Heart left ventricle (tissue), 16 donors: ENCODE results near the gene SRRM5. TPM values are rescaled to one million over a fixed set of nuclear protein-coding genes. Genes with fewer than 3 reads are reported as not detected.
"Not testable (repeated sequence)": the region's sequence is repeated elsewhere in the genome, so short reads cannot be mapped to it uniquely, and the experiment has no call there.

ENCODE experiments used
- ATAC-seq, 4 donors: fragments of 200-7000 bp; cut with Tn5 transposase; one replicate each; pipeline ENCODE4 v1.9.1; 2020 to 2022; ENCODE audit warnings: moderate library complexity in 4 of 4, mild to moderate bottlenecking in 3 of 4, moderate number of reproducible peaks in 1 of 4
- DNase-seq, 5 donors: peaks; one replicate each; pipeline ENCODE4 v3.0.0-alpha.2; 2020
- H3K27ac ChIP-seq, 12 donors: fragments of 200-600 bp; sonication (generic) in 4 of 12; one replicate each; pipeline versions ENCODE4 v1.5.0 to v1.8.0; 2016 to 2022; ENCODE audit warnings: mild to moderate bottlenecking in 2 of 12
- H3K27me3 ChIP-seq, 9 donors: fragments of 200-600 bp; sonication (generic) in 2 of 9; one replicate each; pipeline versions ENCODE4 v1.5.1 to v1.8.0; 2016 to 2022; ENCODE audit warnings: mild to moderate bottlenecking in 3 of 9
- H3K36me3 ChIP-seq, 9 donors: fragments of 200-600 bp; sonication (generic) in 2 of 9; one replicate each; pipeline versions ENCODE4 v1.5.0 to v1.8.0; 2018 to 2022; ENCODE audit warnings: mild to moderate bottlenecking in 2 of 9
- H3K4me1 ChIP-seq, 12 donors: fragments of 200-600 bp; sonication (generic) in 4 of 12; one replicate each; pipeline versions ENCODE4 v1.5.0 to v1.8.0; 2016 to 2022; ENCODE audit warnings: mild to moderate bottlenecking in 3 of 12
- H3K4me3 ChIP-seq, 12 donors: fragments of 200-600 bp; sonication (generic) in 4 of 12; one replicate each; pipeline versions ENCODE4 v1.5.0 to v1.8.0; 2017 to 2022; ENCODE audit warnings: mild to moderate bottlenecking in 9 of 12, moderate library complexity in 4 of 12
- H3K9me3 ChIP-seq, 12 donors: fragments of 200-600 bp; sonication (generic) in 4 of 12; one replicate each; pipeline versions ENCODE4 v1.5.0 to v1.8.0; 2016 to 2022; ENCODE audit warnings: mild to moderate bottlenecking in 1 of 12
- POLR2A ChIP-seq, 2 donors: fragments of 450-650 bp; IDR thresholded peaks; one replicate each; pipeline ENCODE4 v1.6.1; 2017; ENCODE audit warnings: antibody characterized with exemption in 2 of 2, mild to moderate bottlenecking in 2 of 2, moderate library complexity in 2 of 2
- WGBS, 4 donors: extraction: QIAGEN DNeasy Blood & Tissue Kit in 2 of 4; methylation state at CpG; one replicate each; pipeline versions ENCODE4 v1.1.5 to v1.1.7; 2013 to 2018; 5-methylcytosine and 5-hydroxymethylcytosine counted together
- intact Hi-C, 10 donors: fragments of 100-400 bp; cut with DNase I; formaldehyde crosslinking; loops; one replicate each; pipeline versions ENCODE4 v1.11.1 to v1.14.2; 2022
- polyA plus RNA-seq, 2 donors: library from polyadenylated mRNA; stranded (reverse); fragments of 200-250 nt; gene quantifications; one replicate each; pipeline ENCODE4 v1.2.3, GENCODE V29; 2013
- total RNA-seq, 9 donors: library from RNA; depleted of rRNA in 2 of 9; stranded (reverse); fragments of >200 nt in 2 of 9; fragmentation: NEBNext Ultra II Directional in 3 of 9; extraction: Animal tissue kit (Norgen Biotek cat#: 25700) in 3 of 9; gene quantifications; one replicate each; pipeline versions ENCODE4 v1.1.0 to v1.2.4, GENCODE V29; 2016 to 2023
- TF ChIP-seq, protein P1 (sequence below), 12 donors: fragments of 200-600 bp; sonication (generic) in 4 of 12; IDR thresholded peaks; one replicate each; pipeline versions ENCODE4 v1.5.0 to v1.8.0; 2018 to 2022; ENCODE audit warnings: antibody characterized with exemption in 12 of 12, mild to moderate bottlenecking in 5 of 12
- donor health status: ischemic (EF 13 %, LVEDD 7.1; RV severe dilation, severe dysfunction).
- donor health status: healthy with polysubstance abuse.
- donor health status: DM: no; HTN: yes; CAD: no.
- donor health status: DM: no; HTN: no; CAD: no.
- donor health status: ischemic (EF 25% LVEDD 6.9; RV normal size, moderate dysfunction).
- donor health status: ischemic (EF 25% LVEDD 5.7; RV mildly dilated, moderate dysfunction).
- donor health status: healthy.
- donor health status: DM: yes; HTN: yes; CAD: no.
- donor health status: ischemic (EF 35%, LVEDD 5.7; RV mildly dilated, moderate dysfunction).
- donor health status: nonischemic (EF 11% LVEDD 7.7; RV severe dilation, severe dysfunction).
- donor health status: DM: yes; HTN: yes; CAD: no.
- donor health status: PGD.
- donor health status: ischemic (EF 29% LVEDD 5.4; RV normal size, mild dysfunction).
- donor health status: nonischemic (EF 23%, LVEDD 6.1; RV moderate dilation, normal function).

Gene SRRM5
- total and polyA plus RNA-seq, 11 donors, result 0.07 to 0.80 (median 0.16) TPM; not detected in 2

DNA sequence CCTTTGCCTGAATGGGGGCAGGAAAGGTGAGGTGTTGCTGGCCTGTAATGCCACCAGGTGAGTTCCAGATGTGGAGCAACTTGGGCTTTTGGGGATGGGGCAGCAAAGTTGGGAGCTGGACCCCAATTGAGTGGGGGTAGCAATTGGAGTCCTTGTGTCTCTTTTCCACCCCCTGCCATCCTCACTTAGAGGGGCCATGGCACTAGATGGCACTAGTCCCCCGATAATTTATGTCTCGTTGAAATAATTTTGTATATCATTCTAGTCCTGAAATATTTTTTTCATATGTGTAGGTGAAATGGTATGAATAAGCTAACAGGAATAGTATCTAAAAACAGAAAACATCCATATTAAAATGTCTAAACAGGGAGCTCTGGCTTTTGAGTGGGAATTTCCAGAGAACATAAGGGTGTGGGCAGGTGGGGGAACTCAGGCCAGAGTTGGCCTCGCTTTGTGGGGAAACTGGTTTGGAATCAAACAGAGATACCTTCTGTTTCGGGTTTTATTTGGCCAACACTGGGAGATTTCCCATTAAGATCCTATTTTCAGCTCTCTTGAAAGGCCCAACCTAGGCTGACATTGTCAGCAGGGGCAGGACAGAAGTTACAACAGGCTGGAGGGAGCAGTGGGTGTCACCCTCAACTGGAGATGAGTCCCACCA is 12.1 kb upstream of the SRRM5 start:
- WGBS, 4 donors, result 79 to 96% (median 87%) methylated on average over 4 of the region's 4 CpGs
- no peak for ATAC-seq
- H3K36me3 ChIP-seq, result peaks cover 0 to 41% (median 32%) of the 10 kb centered on the region in 9 donors
- intact Hi-C loops, result loop anchor here in 2 of 10 donors (5.0 to 10.0 kb wide), 3 partner anchors 55 to 67 kb away; partner anchors contain the start of gene ZNF575 (in 2 of the 2)
- H3K27ac ChIP-seq, result no peak overlapping the region
- no peak overlapping the region for H3K4me3 ChIP-seq
- H3K9me3 ChIP-seq, result no peaks in the 10 kb centered on the region
- H3K27me3 ChIP-seq, result no peaks in the 10 kb centered on the region
- TF ChIP-seq POLR2A (IDR thresholded peaks at IDR 0.05), result no peak
- TF ChIP-seq, protein P1, sequence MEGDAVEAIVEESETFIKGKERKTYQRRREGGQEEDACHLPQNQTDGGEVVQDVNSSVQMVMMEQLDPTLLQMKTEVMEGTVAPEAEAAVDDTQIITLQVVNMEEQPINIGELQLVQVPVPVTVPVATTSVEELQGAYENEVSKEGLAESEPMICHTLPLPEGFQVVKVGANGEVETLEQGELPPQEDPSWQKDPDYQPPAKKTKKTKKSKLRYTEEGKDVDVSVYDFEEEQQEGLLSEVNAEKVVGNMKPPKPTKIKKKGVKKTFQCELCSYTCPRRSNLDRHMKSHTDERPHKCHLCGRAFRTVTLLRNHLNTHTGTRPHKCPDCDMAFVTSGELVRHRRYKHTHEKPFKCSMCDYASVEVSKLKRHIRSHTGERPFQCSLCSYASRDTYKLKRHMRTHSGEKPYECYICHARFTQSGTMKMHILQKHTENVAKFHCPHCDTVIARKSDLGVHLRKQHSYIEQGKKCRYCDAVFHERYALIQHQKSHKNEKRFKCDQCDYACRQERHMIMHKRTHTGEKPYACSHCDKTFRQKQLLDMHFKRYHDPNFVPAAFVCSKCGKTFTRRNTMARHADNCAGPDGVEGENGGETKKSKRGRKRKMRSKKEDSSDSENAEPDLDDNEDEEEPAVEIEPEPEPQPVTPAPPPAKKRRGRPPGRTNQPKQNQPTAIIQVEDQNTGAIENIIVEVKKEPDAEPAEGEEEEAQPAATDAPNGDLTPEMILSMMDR (IDR thresholded peaks at IDR 0.05), result no peak
- H3K4me1 ChIP-seq, result peaks cover 4 to 29% (median 20%) of the 10 kb centered on the region in 12 donors
- no peak for DNase-seq

- ATAC-seq, H3K4me3 ChIP-seq, intact Hi-C loops, DNase-seq, H3K27me3 ChIP-seq, H3K27ac ChIP-seq, H3K9me3 ChIP-seq: not testable (repeated sequence)
- H3K4me1 ChIP-seq, result peaks cover 4 to 26% (median 15%) of the 10 kb centered on the region in 12 donors
- WGBS, 4 donors, result 72 to 84% (median 77%) methylated on average over 4 to 5 of the region's 5 CpGs
- peaks cover 0 to 41% (median 32%) of the 10 kb centered on the region in 9 donors for H3K36me3 ChIP-seq
Observed at GRCh38 chr19:43600326-43600725, 11.6 kb upstream of the SRRM5 start.

DNA sequence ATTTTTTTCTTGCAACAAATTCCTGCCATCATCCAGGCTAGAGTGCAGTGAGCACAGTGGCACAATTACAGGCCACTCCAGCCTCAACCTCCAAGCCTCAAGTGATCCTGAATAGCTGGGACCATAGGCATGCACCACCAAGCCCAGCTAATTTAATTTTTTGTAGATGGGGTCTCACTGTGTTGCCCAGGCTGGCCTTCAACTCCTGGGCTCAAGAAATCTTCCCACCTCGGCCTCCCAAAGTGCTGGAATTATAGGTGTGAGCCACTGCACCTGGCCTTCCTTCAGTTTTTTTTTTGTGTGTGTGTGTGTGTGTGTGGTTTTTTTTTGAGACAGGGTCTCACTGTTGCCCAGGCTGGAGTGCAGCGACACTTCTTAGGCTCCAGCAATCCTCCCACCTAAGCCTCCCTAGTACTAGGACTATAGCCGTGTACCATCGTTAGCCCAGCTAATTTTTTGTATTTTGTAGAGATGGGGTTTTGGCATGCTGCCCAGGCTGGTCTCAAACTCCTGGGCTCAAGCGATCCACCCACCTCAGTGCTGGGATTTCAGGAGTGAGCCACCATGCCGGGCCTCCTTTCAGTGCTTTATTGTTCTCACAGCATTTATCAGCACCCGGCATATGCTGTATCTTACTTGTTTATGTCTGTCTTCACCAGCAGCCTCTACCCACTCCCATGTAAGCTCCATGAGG is 5.9 kb upstream of the SRRM5 start:
- 66 to 73% (median 71%) methylated on average over 6 to 7 of the region's 7 CpGs for WGBS, 4 donors

DNA sequence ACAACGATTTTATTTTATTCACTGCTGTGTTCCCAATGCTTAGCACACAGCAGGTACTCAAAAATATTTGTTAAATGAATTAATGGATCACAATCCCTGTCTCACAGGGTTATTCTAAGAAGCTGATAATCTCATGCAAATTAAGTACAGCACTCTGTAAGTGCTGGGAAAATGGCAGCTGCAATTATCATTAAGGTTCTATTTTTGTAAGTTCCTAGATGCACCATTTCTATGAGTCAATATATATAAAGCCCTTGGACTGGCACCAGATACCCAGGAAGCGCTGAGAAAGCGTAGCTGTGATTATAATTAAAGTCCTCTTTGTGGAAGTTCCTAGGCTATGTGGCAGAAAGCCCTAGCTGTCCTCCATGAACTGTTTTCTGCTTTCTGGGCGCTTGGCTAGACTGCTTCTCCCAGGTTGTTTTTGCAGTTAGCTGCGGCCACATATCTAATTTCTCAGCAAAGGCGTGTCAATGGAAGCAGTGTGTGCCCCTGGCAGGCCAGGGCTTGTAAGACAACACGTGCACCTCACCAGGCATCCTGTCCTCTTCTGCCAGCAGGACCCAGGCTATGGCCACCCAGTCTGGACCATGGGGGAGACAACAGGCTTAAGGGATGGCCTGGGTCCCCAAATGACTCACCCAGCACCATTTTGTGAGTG is 5.2 kb upstream of the SRRM5 start:
- peaks cover 0 to 38% (median 17%) of the 10 kb centered on the region in 9 donors for H3K36me3 ChIP-seq
- no peak for ATAC-seq
- intact Hi-C loops, result no loop called here

More for the DNA sequence above, 5.9 kb upstream of the SRRM5 start:
- intact Hi-C loops, result no loop called here
- Histone ChIP-seq H3K36me3 (peaks cover 0 to 39% (median 21%) of the 10 kb centered on the region in 9 donors), H3K27me3 (no peaks in the 10 kb centered on the region), H3K27ac (no peak overlapping the region), H3K4me1 (peaks cover 0 to 18% (median 0%) of the 10 kb centered on the region in 12 donors), H3K9me3 (no peaks in the 10 kb centered on the region), H3K4me3 (no peak overlapping the region)
- no peak for ATAC-seq
- no peak for TF ChIP-seq POLR2A (IDR thresholded peaks at IDR 0.05)
- TF ChIP-seq, protein P1 (IDR thresholded peaks at IDR 0.05), result no peak
- no peak for DNase-seq

More for the DNA sequence above, 5.2 kb upstream of the SRRM5 start:
- Histone ChIP-seq H3K9me3 (no peaks in the 10 kb centered on the region), H3K27ac (no peak overlapping the region), H3K27me3 (no peaks in the 10 kb centered on the region), H3K4me3 (no peak overlapping the region), H3K4me1 (peaks cover 0 to 15% (median 0%) of the 10 kb centered on the region in 12 donors)
- TF ChIP-seq, protein P1 (IDR thresholded peaks at IDR 0.05), result no peak
- TF ChIP-seq POLR2A (IDR thresholded peaks at IDR 0.05), result no peak
- no peak for DNase-seq
- 84 to 91% (median 86%) methylated on average over 7 of the region's 7 CpGs for WGBS, 4 donors
